Upper lobe of left lung (tissue), 4 donors: ENCODE measurements around the gene C16orf74.

Experiments used
- POLR2A ChIP-seq, 4 donors: fragments of 450-650 bp; IDR thresholded peaks; one replicate each; pipeline ENCODE4 v1.5.1; 2016 to 2017; ENCODE audit warnings: antibody characterized with exemption in 4 of 4, mild to moderate bottlenecking in 2 of 4
- POLR2AphosphoS5 ChIP-seq, 2 donors: sonication (generic); formaldehyde crosslinking; IDR thresholded peaks; one replicate each; pipeline ENCODE4 v1.5.1; 2017; ENCODE audit warnings: antibody characterized with exemption in 2 of 2
- TF ChIP-seq, protein P1 (sequence below), 6 experiments: fragments of 450-650 bp in 4 of 6; fragments of 200-600 bp in 2 of 6; sonication (generic) in 2 of 6; IDR thresholded peaks; one replicate each; pipeline ENCODE4 v1.5.1; 2016 to 2019; ENCODE audit warnings: antibody characterized with exemption in 6 of 6

DNA sequence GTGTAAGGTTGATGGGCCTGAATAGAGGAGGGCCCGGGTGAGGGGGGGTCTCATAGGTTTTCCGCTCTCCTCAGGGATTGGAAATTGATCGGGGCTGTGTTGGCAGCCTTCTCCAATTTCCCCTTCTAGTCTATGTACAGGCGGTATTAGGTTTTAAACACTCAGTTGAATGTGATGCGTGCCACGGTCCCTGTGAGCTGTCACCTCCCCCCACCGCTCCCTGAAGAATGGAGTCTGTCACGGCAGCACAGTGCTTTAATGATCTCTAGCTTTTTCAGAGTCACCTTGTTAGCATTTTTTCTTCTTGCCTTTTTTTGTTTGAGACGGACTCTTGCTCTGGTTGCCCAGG, 49.4 kb upstream of the C16orf74 start:
- TF ChIP-seq, protein P1, sequence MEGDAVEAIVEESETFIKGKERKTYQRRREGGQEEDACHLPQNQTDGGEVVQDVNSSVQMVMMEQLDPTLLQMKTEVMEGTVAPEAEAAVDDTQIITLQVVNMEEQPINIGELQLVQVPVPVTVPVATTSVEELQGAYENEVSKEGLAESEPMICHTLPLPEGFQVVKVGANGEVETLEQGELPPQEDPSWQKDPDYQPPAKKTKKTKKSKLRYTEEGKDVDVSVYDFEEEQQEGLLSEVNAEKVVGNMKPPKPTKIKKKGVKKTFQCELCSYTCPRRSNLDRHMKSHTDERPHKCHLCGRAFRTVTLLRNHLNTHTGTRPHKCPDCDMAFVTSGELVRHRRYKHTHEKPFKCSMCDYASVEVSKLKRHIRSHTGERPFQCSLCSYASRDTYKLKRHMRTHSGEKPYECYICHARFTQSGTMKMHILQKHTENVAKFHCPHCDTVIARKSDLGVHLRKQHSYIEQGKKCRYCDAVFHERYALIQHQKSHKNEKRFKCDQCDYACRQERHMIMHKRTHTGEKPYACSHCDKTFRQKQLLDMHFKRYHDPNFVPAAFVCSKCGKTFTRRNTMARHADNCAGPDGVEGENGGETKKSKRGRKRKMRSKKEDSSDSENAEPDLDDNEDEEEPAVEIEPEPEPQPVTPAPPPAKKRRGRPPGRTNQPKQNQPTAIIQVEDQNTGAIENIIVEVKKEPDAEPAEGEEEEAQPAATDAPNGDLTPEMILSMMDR (IDR thresholded peaks at IDR 0.05), result no peak
- no peak for TF ChIP-seq POLR2AphosphoS5 (IDR thresholded peaks at IDR 0.05)
- TF ChIP-seq POLR2A (IDR thresholded peaks at IDR 0.05), result no peak
